ENCODE results near the gene NR0B2.
A peak's percentile ranks its signal among the peaks of the same experiment; 100 is the strongest.
"Not testable (repeated sequence)": the region's sequence is repeated elsewhere in the genome, so short reads cannot be mapped to it uniquely, and the experiment has no call there.

Gene NR0B2

GRCh38 chr1:26889551-26890466 is 24.0 kb downstream of the NR0B2 start, which contains the start of gene GPN2:
Gene GPN2 (minus strand): TSS chr1:26890283. CDS start chr1:26890096, 187 bp downstream.
- peak; percentile 13 to 85 (median 68) for DNase-seq

- DNase-seq = no peak
These were observed 25.5 kb downstream of the NR0B2 start for GRCh38 chr1:26888231-26888630.

- no peak for DNase-seq
These were observed 26.6 kb downstream of the NR0B2 start for GRCh38 chr1:26887125-26887524.

- no peak for DNase-seq
These were observed 30.9 kb downstream of the NR0B2 start for GRCh38 chr1:26882696-26883463.

- not testable (repeated sequence) for DNase-seq
These were observed 32.2 kb downstream of the NR0B2 start for GRCh38 chr1:26881611-26882010.

- no peak for DNase-seq
These were observed 34.0 kb downstream of the NR0B2 start for GRCh38 chr1:26879793-26880192.

- no peak for DNase-seq
These were observed 36.4 kb downstream of the NR0B2 start for GRCh38 chr1:26877326-26877725.

- no peak for DNase-seq
These were observed 38.9 kb downstream of the NR0B2 start for GRCh38 chr1:26874896-26875295.

GRCh38 chr1:26873097-26873496 is 40.7 kb downstream of the NR0B2 start:
- not testable (repeated sequence) for DNase-seq

- DNase-seq = peak; percentile 31 to 99 (median 95)
These were observed 48.9 kb downstream of the NR0B2 start for GRCh38 chr1:26864610-26865480.

GRCh38 chr1:26863685-26864077 is 50.1 kb downstream of the NR0B2 start:
- DNase-seq = no peak

GRCh38 chr1:26862781-26863684 is 50.7 kb downstream of the NR0B2 start, which contains the start of gene SFN:
Gene SFN (plus strand): TSS chr1:26863149. CDS start chr1:26863213, 64 bp downstream.
- peak in 2 of 51 donors; percentile 32 for DNase-seq

- peak in 6 of 51 donors; percentile 8 to 58 (median 25) for DNase-seq
These were observed 51.8 kb downstream of the NR0B2 start for GRCh38 chr1:26861889-26862378.
